ENCODE results near the gene WDFY4.

- no peak for TF ChIP-seq POLR2A (IDR thresholded peaks at IDR 0.05)
- no peak for TF ChIP-seq CTCF (IDR thresholded peaks at IDR 0.05)
- TF ChIP-seq EP300 (IDR thresholded peaks at IDR 0.05): no peak
- no peak for TF ChIP-seq POLR2AphosphoS5 (IDR thresholded peaks at IDR 0.05)
Observed at GRCh38 chr10:48697821-48698764, 13.4 kb downstream of the WDFY4 start.
